H9 (cell line): ENCODE data around the gene GCAT. TPM values are rescaled to one million over a fixed set of nuclear protein-coding genes. Genes with fewer than 3 reads are reported as not detected.

ENCODE experiments used
- DNase-seq: peaks from one replicate; pipeline ENCODE4 v3.0.0-alpha.2; 2017
- H2AFZ ChIP-seq: one replicate; pipeline ENCODE4 v1.6.1; 2013; ENCODE audit warnings: mild to moderate bottlenecking, low read length, control low read depth, moderate library complexity
- H2AK5ac ChIP-seq: 2 replicates; pipeline ENCODE4 v1.6.1; 2013; ENCODE audit warnings: low read length, control low read depth, mixed read lengths; ENCODE audit not compliant: insufficient read length
- H2BK120ac ChIP-seq: one replicate; pipeline ENCODE4 v1.6.1; 2013; ENCODE audit warnings: low read depth, mild to moderate bottlenecking, low read length, control low read depth, inconsistent platforms; ENCODE audit not compliant: poor library complexity, severe bottlenecking
- H2BK12ac ChIP-seq: 2 replicates; pipeline ENCODE4 v1.6.1; 2013; ENCODE audit warnings: low read length, control low read depth, mixed read lengths, low read depth; ENCODE audit not compliant: insufficient read length
- H2BK15ac ChIP-seq: 2 replicates; pipeline ENCODE4 v1.6.1; 2013; ENCODE audit warnings: low read depth, low read length, control low read depth
- H2BK20ac ChIP-seq: one replicate; pipeline ENCODE4 v1.6.1; 2013; ENCODE audit warnings: low read depth, mild to moderate bottlenecking, low read length, control low read depth, inconsistent platforms; ENCODE audit not compliant: poor library complexity, severe bottlenecking
- H2BK5ac ChIP-seq: 2 replicates; pipeline ENCODE4 v1.6.1; 2013; ENCODE audit warnings: low read length, control low read depth, mixed read lengths; ENCODE audit not compliant: insufficient read length
- H3K14ac ChIP-seq: 2 replicates; pipeline ENCODE4 v1.6.1; 2013; ENCODE audit warnings: low read length, control low read depth; ENCODE audit not compliant: insufficient read depth
- H3K18ac ChIP-seq: 2 replicates; pipeline ENCODE4 v1.6.1; 2013; ENCODE audit warnings: low read depth, mild to moderate bottlenecking, mixed read lengths, low read length, control low read depth; ENCODE audit not compliant: insufficient read length
- H3K23ac ChIP-seq: 2 replicates; pipeline ENCODE4 v1.6.1; 2013; ENCODE audit warnings: low read length, control low read depth, mixed read lengths, low read depth; ENCODE audit not compliant: insufficient read length
- H3K23me2 ChIP-seq: 2 replicates; pipeline ENCODE4 v1.6.1; 2013; ENCODE audit warnings: low read depth, mild to moderate bottlenecking, mixed read lengths, low read length, control low read depth; ENCODE audit not compliant: insufficient read length, poor library complexity, severe bottlenecking
- H3K27ac ChIP-seq: 2 replicates; pipeline ENCODE4 v1.5.1; 2013; ENCODE audit warnings: low read length, control low read depth, mixed read lengths, low read depth; ENCODE audit not compliant: insufficient read length
- H3K27me3 ChIP-seq: 2 replicates; pipeline ENCODE4 v1.6.1; 2013; ENCODE audit warnings: low read length, control low read depth, inconsistent platforms; ENCODE audit not compliant: insufficient read depth
- H3K4ac ChIP-seq: 2 replicates; pipeline ENCODE4 v1.6.1; 2013; ENCODE audit warnings: low read depth, mild to moderate bottlenecking, control low read depth, inconsistent platforms, low read length, moderate library complexity
- H3K4me1 ChIP-seq: 2 replicates; pipeline ENCODE4 v1.6.1; 2013; ENCODE audit warnings: low read length, control low read depth, inconsistent platforms; ENCODE audit not compliant: insufficient read depth
- H3K4me2 ChIP-seq: 2 replicates; pipeline ENCODE4 v1.6.1; 2013; ENCODE audit warnings: low read length, control low read depth, mixed read lengths; ENCODE audit not compliant: insufficient read length, insufficient read depth
- H3K56ac ChIP-seq: 2 replicates; pipeline ENCODE4 v1.6.1; 2013; ENCODE audit warnings: low read depth, mild to moderate bottlenecking, mixed read lengths, low read length, control low read depth; ENCODE audit not compliant: insufficient read length
- H3K79me1 ChIP-seq: 2 replicates; pipeline ENCODE4 v1.6.1; 2013; ENCODE audit warnings: low read depth, mild to moderate bottlenecking, moderate library complexity, low read length, control low read depth, inconsistent platforms; ENCODE audit not compliant: insufficient read depth, poor library complexity, severe bottlenecking
- H3K79me2 ChIP-seq: 2 replicates; pipeline ENCODE4 v1.6.1; 2013; ENCODE audit warnings: low read length, control low read depth, inconsistent platforms; ENCODE audit not compliant: insufficient read depth
- H3K9ac ChIP-seq: 2 replicates; pipeline ENCODE4 v1.6.1; 2013; ENCODE audit warnings: low read length, control low read depth, mixed read lengths; ENCODE audit not compliant: insufficient read length; ENCODE audit errors: extremely low read depth
- H3K9me3 ChIP-seq: one replicate; pipeline ENCODE4 v1.6.1; 2013; ENCODE audit warnings: low read depth, low read length, inconsistent platforms; ENCODE audit not compliant: control insufficient read depth
- H3T11ph ChIP-seq: one replicate; pipeline ENCODE4 v1.6.1; 2013; ENCODE audit warnings: mild to moderate bottlenecking, low read length, control low read depth, inconsistent platforms
- H4K20me1 ChIP-seq: one replicate; pipeline ENCODE4 v1.6.1; 2013; ENCODE audit not compliant: control insufficient read depth, insufficient read length, insufficient read depth
- H4K5ac ChIP-seq: 2 replicates; pipeline ENCODE4 v1.6.1; 2013; ENCODE audit warnings: low read depth, mild to moderate bottlenecking, mixed read lengths, low read length, control low read depth; ENCODE audit not compliant: insufficient read length
- H4K8ac ChIP-seq: replicated peaks from 2 replicates; pipeline ENCODE4 v1.6.1; 2013; ENCODE audit warnings: low read length, control low read depth, mixed read lengths, low read depth; ENCODE audit not compliant: insufficient read length
- H4K91ac ChIP-seq: 2 replicates; pipeline ENCODE4 v1.6.1; 2013; ENCODE audit warnings: low read depth, mild to moderate bottlenecking, moderate library complexity, mixed read lengths, low read length, control low read depth; ENCODE audit not compliant: insufficient read length
- H3K27ac Mint-ChIP-seq, 3 experiments: 2 replicates in 2 of 3; 3 replicates in 1 of 3; pipeline ENCODE4 v1.8.0; 2020 to 2021; ENCODE audit warnings: mixed read lengths in 3 of 3, mild to moderate bottlenecking in 1 of 3, moderate library complexity in 1 of 3
- H3K27me3 Mint-ChIP-seq: 2 replicates; pipeline ENCODE4 v1.8.0; 2021; ENCODE audit warnings: low read depth, mild to moderate bottlenecking, moderate library complexity, mixed read lengths
- H3K36me3 Mint-ChIP-seq, 3 experiments: 2 replicates in 2 of 3; 3 replicates in 1 of 3; pipeline ENCODE4 v1.8.0; 2020 to 2021; ENCODE audit warnings: low read depth in 3 of 3, mixed read lengths in 3 of 3; ENCODE audit not compliant: insufficient read depth in 1 of 3
- H3K4me1 Mint-ChIP-seq, 2 experiments: 2 replicates each; pipeline ENCODE4 v1.8.0; 2020; ENCODE audit warnings: mixed read lengths in 2 of 2
- H3K4me3 Mint-ChIP-seq, 2 experiments: 2 replicates in 1 of 2; 3 replicates in 1 of 2; pipeline ENCODE4 v1.8.0; 2020 to 2021; ENCODE audit warnings: mild to moderate bottlenecking in 2 of 2, mixed read lengths in 2 of 2, moderate library complexity in 1 of 2
- H3K9me3 Mint-ChIP-seq, 2 experiments: 2 replicates in 1 of 2; 3 replicates in 1 of 2; pipeline ENCODE4 v1.8.0; 2020; ENCODE audit warnings: mild to moderate bottlenecking in 2 of 2, mixed read lengths in 2 of 2, moderate library complexity in 1 of 2
- CTCF ChIP-seq: fragments of 200-600 bp; sonication (generic); conservative IDR thresholded peaks from 3 replicates; pipeline ENCODE4 v1.8.0; 2021; ENCODE audit warnings: antibody characterized with exemption, mild to moderate bottlenecking
- WGBS: extraction: QIAGEN DNeasy Blood & Tissue Kit; methylation state at CpG from one replicate; pipeline ENCODE4 v1.1.7; 2013; ENCODE audit warnings: missing lambda C conversion rate, low lambda C conversion rate, mixed read lengths; ENCODE audit not compliant: insufficient read length; ENCODE audit errors: extremely low coverage; 5-methylcytosine and 5-hydroxymethylcytosine counted together
- total RNA-seq: library from RNA; stranded (reverse); gene quantifications from 2 replicates; pipeline ENCODE4 v1.2.1, GENCODE V29; 2021

Gene GCAT
- total RNA-seq, 1 experiment from 2014 or later = 26.9 TPM

- Mint-ChIP-seq H3K27ac (no peak overlapping the region), H3K4me3 (no peak overlapping the region), H3K9me3 (no peaks in the 10 kb centered on the region), H3K36me3 (no peaks in the 10 kb centered on the region), H3K4me1 (0 out of 4 replicates have a peak, but pooled peaks cover 0 to 3% of the 10 kb centered on the region in 2 experiments), H3K27me3 (peaks cover 58% of the 10 kb centered on the region)
- H3K18ac ChIP-seq = no peak overlapping the region
- H2AK5ac ChIP-seq = no peak overlapping the region
- H3K27ac ChIP-seq = no peak overlapping the region
- no peak overlapping the region for H4K8ac ChIP-seq
- H3K9ac ChIP-seq = no peak overlapping the region
- no peaks in the 10 kb centered on the region for H3K79me2 ChIP-seq
- no peak overlapping the region for H2BK12ac ChIP-seq
- H3K4ac ChIP-seq = no peak overlapping the region
- H2BK15ac ChIP-seq = no peak overlapping the region
- H3K27me3 ChIP-seq = no peaks in the 10 kb centered on the region; the same call in 1 of the 2 replicates
- no peak overlapping the region for H4K5ac ChIP-seq
- WGBS = no CpG with 5 or more reads among the region's 2 CpGs
- no peak for DNase-seq
- no peak overlapping the region for H3K14ac ChIP-seq
- no peak overlapping the region for H2BK20ac ChIP-seq
- no peaks in the 10 kb centered on the region for H3K79me1 ChIP-seq
- no peaks in the 10 kb centered on the region for H3K23me2 ChIP-seq
- H4K20me1 ChIP-seq = no peaks in the 10 kb centered on the region
- H3T11ph ChIP-seq = no peak overlapping the region
- no peaks in the 10 kb centered on the region for H3K4me1 ChIP-seq
- no peaks in the 10 kb centered on the region for H3K9me3 ChIP-seq
- H2AFZ ChIP-seq = no peak overlapping the region
- TF ChIP-seq CTCF = no peak
- no peak overlapping the region for H3K56ac ChIP-seq
- no peak overlapping the region for H3K4me2 ChIP-seq
- H3K23ac ChIP-seq = no peak overlapping the region
- no peak overlapping the region for H4K91ac ChIP-seq
- H2BK120ac ChIP-seq = no peak overlapping the region
- no peak overlapping the region for H2BK5ac ChIP-seq
These were observed 13.4 kb upstream of the GCAT start for GRCh38 chr22:37794376-37794775.
